NCI-H524 (cell line): ENCODE data around the gene RNF138.
"Not testable (repeated sequence)": the region's sequence is repeated elsewhere in the genome, so short reads cannot be mapped to it uniquely, and the experiment has no call there.

ENCODE experiments used
- DNase-seq, 2 experiments: peaks; one replicate each; lab custom pipeline; 2025; lab: John Stamatoyannopoulos, UW

RNF138 gene

DNA sequence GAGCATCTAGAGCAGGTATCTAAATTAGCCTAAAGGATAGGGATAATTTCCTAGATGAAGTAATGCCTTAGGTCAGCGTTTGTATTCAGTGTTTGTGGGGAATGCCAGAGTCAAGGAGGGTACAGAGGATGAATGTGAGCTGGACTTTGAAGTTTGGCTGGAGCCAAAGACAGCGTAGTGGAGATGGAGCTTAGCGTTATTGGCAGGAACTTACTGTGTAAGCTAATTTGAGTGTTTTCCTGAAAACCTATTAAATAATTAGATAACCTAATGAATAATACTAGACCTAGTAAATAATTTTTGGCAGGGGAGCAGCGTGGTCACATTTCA, 4.2 kb downstream of the RNF138 start:
- no peak for DNase-seq

- DNase-seq: no peak
These were observed 5.3 kb downstream of the RNF138 start for GRCh38 chr18:32096946-32097345.

GRCh38 chr18:32104516-32104915, 12.8 kb downstream of the RNF138 start:
- no peak for DNase-seq

DNA sequence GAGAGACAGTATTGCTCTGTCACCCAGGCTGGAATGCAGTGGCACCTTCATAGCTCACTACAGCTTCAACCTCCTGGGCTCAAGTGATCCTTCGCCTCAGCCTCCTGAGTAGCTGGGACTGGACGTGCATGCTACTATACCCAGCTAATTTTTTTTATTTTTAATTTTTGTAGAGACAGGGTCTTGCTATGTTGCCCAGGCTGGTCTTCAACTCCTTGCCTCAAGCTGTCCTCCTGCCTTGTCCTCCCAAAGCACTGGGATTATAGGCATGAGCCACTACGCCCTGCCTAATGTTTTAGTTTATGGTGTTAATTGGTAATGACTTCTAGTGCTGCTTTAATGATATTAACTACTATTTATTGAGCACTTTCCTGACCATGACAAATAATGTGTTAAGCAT, 18.3 kb downstream of the RNF138 start:
- DNase-seq: no peak

- DNase-seq: no peak
These were observed 20.0 kb downstream of the RNF138 start for GRCh38 chr18:32111706-32112105.

- DNase-seq: no peak
These were observed 21.2 kb downstream of the RNF138 start for GRCh38 chr18:32112826-32113225.

DNA sequence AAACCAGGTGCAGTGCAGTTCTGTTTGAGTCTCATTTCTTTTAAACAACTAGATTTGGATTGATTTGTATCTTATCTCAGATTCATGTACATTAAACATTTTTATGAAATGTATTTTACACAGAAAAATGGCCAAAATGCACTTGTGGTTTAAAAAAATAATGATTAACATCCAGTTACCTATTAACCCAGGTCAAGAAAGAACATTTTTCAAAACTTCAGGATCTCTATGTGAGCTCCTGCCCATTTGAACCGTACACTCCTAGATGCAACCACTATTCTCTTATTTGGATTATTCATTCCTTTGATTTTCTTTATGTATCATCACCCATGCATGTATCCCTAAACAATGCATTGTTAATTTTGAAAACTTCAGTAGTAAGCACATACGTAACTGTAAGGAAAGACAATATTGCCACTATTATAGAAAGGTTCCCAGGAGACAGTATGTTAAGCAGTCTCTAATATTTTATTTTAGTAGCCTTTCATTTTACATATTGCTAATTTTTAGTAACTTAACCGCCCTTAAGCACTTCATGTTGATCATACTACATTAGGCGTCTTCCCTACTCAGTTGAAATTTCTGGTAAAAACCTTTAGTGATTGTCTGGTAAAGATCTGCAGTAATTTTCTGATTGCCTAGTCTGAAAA, 22.7 kb downstream of the RNF138 start:
- no peak for DNase-seq

GRCh38 chr18:32122039-32122438, 30.4 kb downstream of the RNF138 start:
- DNase-seq: no peak

- DNase-seq: no peak
These were observed 34.9 kb downstream of the RNF138 start for GRCh38 chr18:32126538-32126937.

DNA sequence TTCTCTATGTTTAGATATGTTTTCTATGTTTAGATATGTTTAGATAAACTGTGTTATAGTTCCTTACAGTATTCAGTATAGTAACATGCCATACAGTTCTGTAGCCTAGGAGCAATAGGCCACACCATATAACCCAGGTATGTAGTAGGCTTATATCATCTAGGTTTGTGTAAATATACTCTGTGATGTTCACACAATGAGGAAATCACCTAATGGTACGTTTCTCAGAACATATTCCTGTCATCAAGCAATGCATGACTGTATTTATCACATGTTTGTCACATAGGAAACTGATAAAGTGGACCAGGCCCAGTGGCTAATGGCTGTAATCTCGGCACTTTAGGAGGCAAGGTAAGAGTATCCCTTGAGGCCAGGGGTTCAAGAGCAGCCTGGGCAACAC, 44.0 kb downstream of the RNF138 start:
- DNase-seq: no peak

DNA sequence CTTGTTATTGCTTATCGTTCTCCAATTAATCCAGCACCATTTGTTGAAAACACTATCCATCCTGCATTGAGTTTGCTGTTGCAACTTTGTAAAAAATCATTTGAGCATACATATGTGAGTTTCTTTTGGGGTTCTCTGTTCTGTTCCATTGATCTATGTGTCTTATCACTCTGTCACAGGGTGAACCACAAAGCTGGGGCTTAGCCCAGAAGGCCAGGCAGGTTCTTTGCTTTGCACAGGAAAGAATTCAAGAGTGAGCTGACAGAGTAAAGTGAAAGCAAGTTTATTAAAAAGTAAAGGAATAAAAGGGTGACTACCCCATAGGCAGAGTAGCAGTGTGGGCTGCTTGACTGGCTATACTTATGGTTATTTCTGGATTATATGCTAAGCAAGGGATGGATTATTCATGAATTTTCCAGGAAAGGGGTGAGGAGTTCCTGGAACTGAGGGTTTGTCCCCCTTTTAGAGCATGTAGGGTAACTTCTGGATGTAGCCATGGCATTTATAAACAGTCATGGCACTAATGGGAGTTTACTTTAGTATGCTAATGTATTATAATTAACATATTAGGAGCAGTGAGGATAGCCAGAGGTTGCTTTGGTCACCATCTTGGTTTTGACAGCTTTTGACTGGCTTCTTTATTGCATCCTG, 46.8 kb downstream of the RNF138 start:
- DNase-seq: no peak

GRCh38 chr18:32139835-32140283, 48.2 kb downstream of the RNF138 start:
- DNase-seq: peak; percentile 27 to 50

DNA sequence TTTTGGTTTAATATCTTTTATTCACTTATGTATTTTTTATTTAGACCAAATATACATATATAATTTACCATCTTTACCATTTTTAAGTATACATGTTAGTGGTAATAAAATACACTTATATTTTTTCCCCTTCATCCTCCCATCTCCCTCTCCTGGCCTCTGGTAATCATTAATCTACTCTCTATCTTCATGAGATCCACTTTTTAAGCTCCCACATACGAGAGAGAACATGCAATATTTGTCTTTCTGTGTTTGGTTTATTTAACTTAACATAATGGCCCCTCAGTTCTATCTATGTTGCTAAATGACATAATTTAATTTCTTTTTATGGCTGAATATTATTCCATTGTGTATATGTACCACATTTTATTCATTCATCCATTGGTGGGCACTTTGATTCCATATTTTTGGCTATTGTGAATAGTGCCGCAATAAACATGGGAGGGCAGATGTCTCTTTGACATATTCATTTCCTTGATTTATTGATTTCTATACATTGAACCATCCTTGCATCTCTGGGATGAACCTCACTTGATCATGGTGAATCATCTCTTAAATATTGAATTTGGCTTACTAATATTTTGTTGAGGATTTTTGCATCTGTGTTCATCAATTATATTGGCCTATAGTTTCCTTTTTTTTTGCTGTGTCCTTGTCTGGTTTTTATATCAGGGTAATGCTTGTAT, 56.7 kb downstream of the RNF138 start:
- no peak for DNase-seq

GRCh38 chr18:32152705-32153448, 61.2 kb downstream of the RNF138 start:
- DNase-seq: no peak

- DNase-seq: no peak
These were observed 65.2 kb downstream of the RNF138 start for GRCh38 chr18:32156855-32157254.

- no peak for DNase-seq
These were observed 65.9 kb downstream of the RNF138 start for GRCh38 chr18:32157580-32157979.

DNA sequence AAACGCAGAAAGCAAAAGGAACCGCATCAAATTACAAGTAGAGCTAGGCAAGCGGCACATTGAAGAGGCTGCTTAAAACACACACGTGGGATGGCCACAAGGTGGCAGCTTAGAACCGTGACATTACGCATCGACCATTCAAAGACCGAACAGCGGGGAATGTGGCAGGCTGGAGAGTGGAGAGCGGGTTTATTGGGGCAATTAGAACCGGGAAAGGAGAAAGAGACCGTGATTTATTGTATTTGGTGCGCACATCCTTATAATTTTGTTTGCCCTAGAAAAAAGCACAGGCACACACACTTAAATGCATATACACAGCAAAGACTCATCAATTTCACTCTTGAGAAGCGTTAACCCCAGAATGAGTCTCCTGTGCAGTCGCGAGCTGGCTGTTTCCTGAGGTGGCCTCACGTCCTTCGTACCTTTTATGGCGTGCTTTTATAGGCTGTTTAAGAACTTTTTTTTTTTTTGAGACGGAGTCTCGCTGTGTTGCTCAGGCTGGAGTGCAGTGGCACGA, 66.5 kb downstream of the RNF138 start:
- peak; percentile 66 to 91 for DNase-seq

DNA sequence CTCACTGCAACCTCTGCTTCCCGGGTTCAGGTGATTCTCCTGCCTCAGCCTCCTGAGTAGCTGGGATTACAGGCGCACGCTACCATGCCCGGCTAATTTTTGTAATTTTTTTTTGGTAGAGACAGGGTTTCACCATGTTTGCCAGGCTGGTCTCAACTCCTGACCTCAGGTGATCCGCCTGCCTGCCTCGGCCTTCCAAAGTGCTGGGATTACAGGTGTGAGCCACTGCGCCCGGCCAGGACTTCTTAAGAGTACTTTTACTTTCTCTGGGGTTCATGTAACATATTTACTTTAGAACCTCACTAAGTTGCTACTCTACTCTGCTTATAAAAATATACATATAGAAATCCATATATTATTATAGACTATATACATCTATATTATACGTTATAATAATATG, 67.0 kb downstream of the RNF138 start:
- not testable (repeated sequence) for DNase-seq

DNA sequence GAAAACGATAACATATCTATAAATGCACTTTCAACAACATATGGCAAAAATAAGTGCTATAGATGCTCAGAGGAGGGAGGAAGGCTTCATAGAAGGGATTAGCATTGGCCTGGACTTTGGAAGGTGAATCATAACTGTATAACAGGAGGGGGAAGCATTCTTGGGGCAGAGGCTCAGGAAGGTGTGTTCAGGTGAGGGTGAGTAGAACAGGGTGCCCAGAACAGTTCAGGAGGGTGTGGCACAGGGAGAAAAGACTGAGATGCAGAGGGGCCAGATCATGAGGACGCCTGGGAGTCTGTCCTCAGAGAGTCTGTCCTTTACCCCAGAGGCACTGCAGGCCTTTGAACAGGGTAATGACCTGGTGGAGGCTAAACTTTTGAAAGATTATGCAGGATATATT, 68.9 kb downstream of the RNF138 start:
- DNase-seq: no peak

GRCh38 chr18:32167980-32168730, 76.5 kb downstream of the RNF138 start:
- DNase-seq: no peak

DNA sequence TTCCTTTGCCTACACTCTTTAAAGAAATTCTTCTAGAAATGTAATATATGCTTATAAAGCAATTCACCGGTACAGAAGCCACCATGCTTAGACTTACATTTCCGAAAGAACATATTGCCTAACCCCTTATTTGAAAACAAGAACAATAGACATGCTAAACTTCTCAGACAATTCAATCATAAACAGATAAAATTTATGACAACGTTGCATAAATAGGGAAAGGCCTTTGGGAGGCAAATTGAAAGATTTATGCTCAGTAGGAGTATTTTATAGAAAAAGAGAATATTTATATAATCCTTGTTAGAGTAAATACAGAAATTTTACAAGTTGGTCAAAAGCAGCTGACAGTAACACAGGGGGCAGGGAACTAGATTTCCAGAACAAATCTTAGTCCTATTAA, 82.0 kb downstream of the RNF138 start:
- no peak for DNase-seq

- no peak for DNase-seq
These were observed 83.0 kb downstream of the RNF138 start for GRCh38 chr18:32174719-32175118.
